HepG2 (cell line): ENCODE data around the gene MIPEP. TPM values are rescaled to one million over a fixed set of nuclear protein-coding genes. Genes with fewer than 3 reads are reported as not detected.

Source experiments
- ATAC-seq: fragments of 200-7000 bp; cut with Tn5 transposase; 3 replicates; pipeline ENCODE4 v1.9.1; 2020; ENCODE audit warnings: mild to moderate bottlenecking, moderate library complexity
- BruUV-seq: library from RNA; stranded (reverse); fragments of 400-500 nt; replicated peaks from 2 replicates; lab custom pipeline; 2021; lab: Mats Ljungman, UMichigan
- CTCF ChIA-PET: fragments of 300-600 bp; formaldehyde crosslinking; extraction: SDS; loops from one replicate; lab custom pipeline; 2021; ENCODE audit warnings: low total read pairs, inconsistent platforms, low intra/inter-chr PET ratio; lab: Yijun Ruan, JAX
- POLR2A ChIA-PET: fragments of 350-600 bp; sonication (Branson Sonifier 250); formaldehyde crosslinking; loops from one replicate; lab custom pipeline; 2020; ENCODE audit warnings: antibody characterized with exemption, inconsistent platforms; lab: Yijun Ruan, JAX
- DNase-seq: peaks from one replicate; pipeline ENCODE4 v3.0.0-alpha.2; 2015; ENCODE audit warnings: low spot score
- FAIRE-seq: peaks from 3 replicates; lab custom pipeline; 2011; peaks lifted over from hg19 to GRCh38; lab: Jason Lieb, UNC
- H2AFZ ChIP-seq: one replicate; pipeline ENCODE4 v1.6.1; 2011; ENCODE audit warnings: low read length, inconsistent platforms
- H3K27ac ChIP-seq: fragments of 300-600 bp; 3 replicates; pipeline ENCODE4 v1.8.0; 2011; ENCODE audit warnings: mixed run types, mild to moderate bottlenecking, mixed read lengths, low read length, inconsistent platforms; ENCODE audit not compliant: insufficient read depth; ENCODE audit errors: extremely low read length
- H3K27me3 ChIP-seq, 2 experiments: fragments of 200-600 bp in 1 of 2; 2 replicates in 1 of 2; 3 replicates in 1 of 2; pipeline versions ENCODE4 v1.6.0 to v1.8.0; 2011; ENCODE audit warnings: low read length in 2 of 2, mild to moderate bottlenecking in 2 of 2, moderate library complexity in 2 of 2, inconsistent platforms in 1 of 2; ENCODE audit not compliant: insufficient read depth in 2 of 2, control insufficient read depth in 1 of 2
- H3K36me3 ChIP-seq, 2 experiments: fragments of 200-600 bp in 1 of 2; replicated peaks in 1 of 2; 2 replicates in 1 of 2; 3 replicates in 1 of 2; pipeline versions ENCODE4 v1.5.1 to v1.8.0; 2011; ENCODE audit warnings: low read length in 2 of 2, inconsistent platforms in 1 of 2; ENCODE audit not compliant: insufficient read depth in 2 of 2, control insufficient read depth in 1 of 2
- H3K4me1 ChIP-seq: 2 replicates; pipeline ENCODE4 v1.5.1; 2012; ENCODE audit warnings: low read length, inconsistent platforms; ENCODE audit not compliant: insufficient read depth
- H3K4me2 ChIP-seq: 2 replicates; pipeline ENCODE4 v1.6.0; 2011; ENCODE audit warnings: low read depth, low read length, inconsistent platforms
- H3K4me3 ChIP-seq, 3 experiments: fragments of 200-600 bp in 1 of 3; sonication (generic), shearing (Covaris generic) in 1 of 3; replicated peaks in 1 of 3; 2 replicates each; pipeline ENCODE4 v1.5.1; 2011 to 2016; ENCODE audit warnings: low read length in 3 of 3, inconsistent platforms in 2 of 3, low read depth in 2 of 3, mild to moderate bottlenecking in 2 of 3, control low read depth in 1 of 3, mixed read lengths in 1 of 3; ENCODE audit not compliant: insufficient read depth in 1 of 3
- H3K79me2 ChIP-seq: one replicate; pipeline ENCODE4 v1.6.1; 2011; ENCODE audit warnings: low read length, inconsistent platforms; ENCODE audit not compliant: insufficient read depth
- H3K9ac ChIP-seq: 2 replicates; pipeline ENCODE4 v1.6.0; 2011; ENCODE audit warnings: mild to moderate bottlenecking, low read depth, low read length, inconsistent platforms; ENCODE audit not compliant: insufficient read depth
- H3K9me3 ChIP-seq: 2 replicates; pipeline ENCODE4 v1.5.1; 2012; ENCODE audit warnings: mild to moderate bottlenecking, low read length
- H4K20me1 ChIP-seq: 2 replicates; pipeline ENCODE4 v1.6.0; 2011; ENCODE audit warnings: inconsistent platforms, mild to moderate bottlenecking, low read length, moderate library complexity; ENCODE audit not compliant: insufficient read depth
- ARNTL ChIP-seq: sonication (generic); formaldehyde crosslinking; IDR thresholded peaks from 2 replicates; pipeline ENCODE4 v1.4.0; 2020; ENCODE audit warnings: mild to moderate bottlenecking, missing genetic modification reagents
- IKZF1 ChIP-seq: fragments of 450-650 bp; IDR thresholded peaks from 2 replicates; pipeline ENCODE4 v1.7.1; 2016
- KLF13 ChIP-seq: sonication (generic); formaldehyde crosslinking; IDR thresholded peaks from 2 replicates; pipeline ENCODE4 v1.4.0; 2020; ENCODE audit warnings: mild to moderate bottlenecking, missing genetic modification reagents
- KLF6 ChIP-seq: IDR thresholded peaks from 2 replicates; pipeline ENCODE4 v1.8.0; 2016; ENCODE audit warnings: missing biosample characterization, missing genetic modification reagents
- PLRG1 ChIP-seq: fragments of 450-650 bp; conservative IDR thresholded peaks from 2 replicates; pipeline ENCODE4 v1.6.1; 2016
- WGBS: methylation state at CpG from one replicate; pipeline ENCODE4 v1.1.6; 2017; ENCODE audit warnings: low lambda C conversion rate; 5-methylcytosine and 5-hydroxymethylcytosine counted together
- in situ Hi-C: cut with HindIII; loops from 2 replicates; pipeline ENCODE4 v1.10.0; 2017; ENCODE audit warnings: low pct_unique_long_range_greater_than_20kb; ENCODE audit not compliant: extremely low pct_ligation_motif_present
- intact Hi-C: fragments of 100-400 bp; cut with micrococcal nuclease; formaldehyde crosslinking; loops from one replicate; pipeline ENCODE4 v1.10.0; 2022; ENCODE audit not compliant: unreplicated experiment
- polyA plus RNA-seq, 8 experiments: library from polyadenylated mRNA; depleted of rRNA in 3 of 8; stranded (reverse) in 7 of 8; unstranded in 1 of 8; fragments of >200 nt; fragmentation: Illumina TruSeq in 4 of 8; extraction: Trizol in 4 of 8; gene quantifications; 2 replicates each; pipeline versions ENCODE4 v1.2.1 to v1.2.3, GENCODE V29; 2011 to 2016; ENCODE audit warnings: low read depth in 4 of 8, missing spikeins in 1 of 8, mixed read lengths in 1 of 8; ENCODE audit not compliant: insufficient read depth in 1 of 8
- total RNA-seq, 5 experiments: library from RNA; depleted of rRNA; stranded (reverse); fragments of >200 nt; fragmentation: Illumina TruSeq; extraction: Trizol; gene quantifications; 2 replicates each; pipeline ENCODE4 v1.2.3, GENCODE V29; 2016; ENCODE audit warnings: low read depth in 1 of 5
- TF ChIP-seq, protein P1 (sequence below): sonication (generic); formaldehyde crosslinking; IDR thresholded peaks from 2 replicates; pipeline ENCODE4 v1.4.0; 2020; ENCODE audit warnings: mild to moderate bottlenecking, missing genetic modification reagents
- TF ChIP-seq, protein P2 (sequence below): sonication (generic); formaldehyde crosslinking; IDR thresholded peaks from 2 replicates; pipeline ENCODE4 v1.5.0; 2020; ENCODE audit warnings: mild to moderate bottlenecking, missing genetic modification reagents, borderline replicate concordance
- TF ChIP-seq, protein P3 (sequence below): sonication (generic); formaldehyde crosslinking; conservative IDR thresholded peaks from 2 replicates; pipeline ENCODE4 v1.8.0; 2022; ENCODE audit warnings: missing genetic modification reagents

MIPEP gene
- total and polyA plus RNA-seq, 2 of the 13 experiments (the other 11 are each of a cell fraction or from before 2014, with no cell fraction given) = 9.3 to 24.1 TPM

DNA sequence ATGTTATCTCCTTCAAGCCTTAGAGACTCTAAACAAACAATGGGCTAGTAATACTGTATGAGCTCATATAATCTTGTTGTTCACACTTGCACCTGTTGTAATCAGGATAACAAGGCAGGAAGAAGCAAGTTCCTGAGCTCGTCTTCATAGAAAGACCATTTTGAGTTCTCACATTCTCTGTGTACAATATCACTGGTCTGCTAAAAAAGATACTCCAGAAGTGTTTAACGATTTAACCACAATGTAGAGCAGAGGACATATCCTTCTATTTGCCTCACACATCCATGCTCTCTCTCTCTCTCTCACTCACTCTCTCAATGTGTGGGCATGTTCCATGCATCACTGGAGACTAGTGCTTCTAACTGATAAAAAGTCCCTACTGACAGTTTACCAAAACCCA is 122.9 kb downstream of the MIPEP start:
- Histone ChIP-seq H3K27me3 (no peaks in the 10 kb centered on the region), H4K20me1 (no peaks in the 10 kb centered on the region), H3K9ac (no peak overlapping the region), H3K36me3 (no peaks in the 10 kb centered on the region), H3K4me3 (no peak overlapping the region), H3K27ac (no peak overlapping the region), H3K79me2 (no peaks in the 10 kb centered on the region), H3K4me2 (no peak overlapping the region), H3K4me1 (no peaks in the 10 kb centered on the region), H2AFZ (no peak overlapping the region), H3K9me3 (no peaks in the 10 kb centered on the region)
- ATAC-seq (no peak), DNase-seq (no peak), FAIRE-seq (peak; percentile 15)
- 91% methylated on average over 2 of the region's 2 CpGs for WGBS
- ChIA-PET CTCF (no interaction called here), POLR2A (no interaction called here)
- intact Hi-C loops (no loop called here), in situ Hi-C loops (no loop called here)
- BruUV-seq = no TSS peak
- no peak for TF ChIP-seq IKZF1
- no peak for TF ChIP-seq PLRG1
- TF ChIP-seq, protein P1, sequence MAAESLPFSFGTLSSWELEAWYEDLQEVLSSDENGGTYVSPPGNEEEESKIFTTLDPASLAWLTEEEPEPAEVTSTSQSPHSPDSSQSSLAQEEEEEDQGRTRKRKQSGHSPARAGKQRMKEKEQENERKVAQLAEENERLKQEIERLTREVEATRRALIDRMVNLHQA (CRISPR knock-in tag) = no peak
- TF ChIP-seq, protein P2, sequence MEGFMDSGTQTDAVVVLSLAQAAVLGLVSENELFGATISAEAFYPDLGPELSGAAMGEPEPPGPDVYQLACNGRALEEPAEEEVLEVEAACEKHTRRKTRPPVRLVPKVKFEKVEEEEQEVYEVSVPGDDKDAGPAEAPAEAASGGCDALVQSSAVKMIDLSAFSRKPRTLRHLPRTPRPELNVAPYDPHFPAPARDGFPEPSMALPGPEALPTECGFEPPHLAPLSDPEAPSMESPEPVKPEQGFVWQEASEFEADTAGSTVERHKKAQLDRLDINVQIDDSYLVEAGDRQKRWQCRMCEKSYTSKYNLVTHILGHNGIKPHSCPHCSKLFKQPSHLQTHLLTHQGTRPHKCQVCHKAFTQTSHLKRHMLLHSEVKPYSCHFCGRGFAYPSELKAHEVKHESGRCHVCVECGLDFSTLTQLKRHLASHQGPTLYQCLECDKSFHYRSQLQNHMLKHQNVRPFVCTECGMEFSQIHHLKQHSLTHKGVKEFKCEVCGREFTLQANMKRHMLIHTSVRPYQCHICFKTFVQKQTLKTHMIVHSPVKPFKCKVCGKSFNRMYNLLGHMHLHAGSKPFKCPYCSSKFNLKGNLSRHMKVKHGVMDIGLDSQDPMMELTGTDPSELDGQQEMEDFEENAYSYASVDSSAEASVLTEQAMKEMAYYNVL = no peak
- TF ChIP-seq KLF6 (CRISPR knock-in tag) = no peak
- no peak for TF ChIP-seq ARNTL (CRISPR knock-in tag)
- no peak for TF ChIP-seq KLF13
- TF ChIP-seq, protein P3, sequence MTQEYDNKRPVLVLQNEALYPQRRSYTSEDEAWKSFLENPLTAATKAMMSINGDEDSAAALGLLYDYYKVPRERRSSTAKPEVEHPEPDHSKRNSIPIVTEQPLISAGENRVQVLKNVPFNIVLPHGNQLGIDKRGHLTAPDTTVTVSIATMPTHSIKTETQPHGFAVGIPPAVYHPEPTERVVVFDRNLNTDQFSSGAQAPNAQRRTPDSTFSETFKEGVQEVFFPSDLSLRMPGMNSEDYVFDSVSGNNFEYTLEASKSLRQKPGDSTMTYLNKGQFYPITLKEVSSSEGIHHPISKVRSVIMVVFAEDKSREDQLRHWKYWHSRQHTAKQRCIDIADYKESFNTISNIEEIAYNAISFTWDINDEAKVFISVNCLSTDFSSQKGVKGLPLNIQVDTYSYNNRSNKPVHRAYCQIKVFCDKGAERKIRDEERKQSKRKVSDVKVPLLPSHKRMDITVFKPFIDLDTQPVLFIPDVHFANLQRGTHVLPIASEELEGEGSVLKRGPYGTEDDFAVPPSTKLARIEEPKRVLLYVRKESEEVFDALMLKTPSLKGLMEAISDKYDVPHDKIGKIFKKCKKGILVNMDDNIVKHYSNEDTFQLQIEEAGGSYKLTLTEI (CRISPR knock-in tag) = no peak
